ENCODE data around the gene SGO2.
"Not testable (repeated sequence)": the region's sequence is repeated elsewhere in the genome, so short reads cannot be mapped to it uniquely, and the experiment has no call there.

SGO2 gene

DNA sequence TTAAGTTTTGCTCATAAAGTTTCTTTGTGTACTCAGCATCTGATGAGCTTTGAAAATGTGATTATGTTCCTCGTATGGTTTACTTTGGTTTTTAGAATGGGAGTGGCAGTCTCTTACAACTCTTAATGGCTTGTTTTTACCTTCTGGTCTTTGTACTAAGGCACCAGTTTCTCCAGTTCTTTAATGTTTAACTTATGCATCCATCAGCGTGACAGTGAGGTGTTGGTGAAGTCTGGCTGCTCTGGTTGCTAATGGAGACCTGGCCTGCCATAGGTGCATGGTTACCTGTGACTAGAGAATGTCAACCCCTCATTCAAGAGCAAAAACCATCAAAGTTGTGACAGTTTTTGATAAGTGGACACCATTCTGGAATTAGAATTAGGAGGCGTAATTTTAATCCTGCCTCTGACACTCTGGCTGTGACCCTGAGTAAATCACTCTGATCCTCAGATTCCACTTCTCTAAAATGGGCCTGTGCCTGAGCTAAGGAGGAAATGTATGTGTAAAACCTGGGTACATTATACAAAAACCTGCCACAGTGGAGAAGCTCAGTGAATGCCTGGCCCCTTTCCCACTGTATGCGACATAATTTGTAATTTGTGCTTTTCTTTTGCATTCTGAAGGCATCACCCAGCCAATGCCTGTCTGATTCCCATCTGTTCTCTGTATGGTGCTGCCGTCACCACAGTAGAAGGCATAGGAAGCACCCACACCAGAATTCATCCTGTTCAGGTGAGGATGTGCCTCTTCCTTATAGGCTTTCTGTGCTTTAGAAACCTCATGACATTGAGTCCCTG lies 71.0 kb downstream of the SGO2 start:
- H3K27me3 ChIP-seq (replicated peaks; ENCODE audit: control insufficient read depth, insufficient read depth, low read length): no peaks in the 10 kb centered on the region
- H3K9ac ChIP-seq (ENCODE audit: low read length): no peak overlapping the region
- H3K4me1 ChIP-seq (ENCODE audit: control insufficient read depth, insufficient read depth, low read length): peaks cover 10% of the 10 kb centered on the region
- no peak for DNase-seq (ENCODE audit: low read depth)
- no peak overlapping the region for H3K4me3 ChIP-seq (ENCODE audit: low read length)
- peaks cover 92% of the 10 kb centered on the region for H3K36me3 ChIP-seq (ENCODE audit: control insufficient read depth, insufficient read depth, low read length, severe bottlenecking)
- H3K9me3 ChIP-seq (ENCODE audit: control insufficient read depth, low read length): no peaks in the 10 kb centered on the region

DNA sequence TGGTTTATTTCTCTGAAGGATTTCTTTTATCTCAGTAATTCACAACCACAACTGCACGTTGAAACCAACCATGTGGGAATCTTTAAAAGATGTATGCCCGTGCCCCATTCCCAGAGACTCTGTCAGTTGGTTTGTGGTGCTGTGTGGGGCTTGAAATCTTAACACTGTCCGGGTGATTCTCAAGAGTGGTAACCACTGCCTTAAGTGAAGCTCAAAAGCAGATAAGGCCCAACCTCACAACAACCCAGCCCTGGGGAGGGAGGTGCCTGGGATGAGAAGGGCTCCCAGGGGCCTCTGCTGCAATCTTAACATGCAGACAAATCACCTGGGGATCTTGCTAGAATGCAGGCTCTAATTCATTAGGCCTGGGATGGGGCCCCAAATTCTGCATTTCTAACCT lies 73.2 kb downstream of the SGO2 start:
- H3K27me3 ChIP-seq (replicated peaks; ENCODE audit: control insufficient read depth, insufficient read depth, low read length): no peaks in the 10 kb centered on the region
- H3K36me3 ChIP-seq (ENCODE audit: control insufficient read depth, insufficient read depth, low read length, severe bottlenecking): peaks cover 100% of the 10 kb centered on the region
- no peaks in the 10 kb centered on the region for H3K9me3 ChIP-seq (ENCODE audit: control insufficient read depth, low read length)
- H3K4me3 ChIP-seq (ENCODE audit: low read length): no peak overlapping the region
- no peak for DNase-seq (ENCODE audit: low read depth)
- no peak overlapping the region for H3K9ac ChIP-seq (ENCODE audit: low read length)
- peaks cover 16% of the 10 kb centered on the region for H3K4me1 ChIP-seq (ENCODE audit: control insufficient read depth, insufficient read depth, low read length)

DNA sequence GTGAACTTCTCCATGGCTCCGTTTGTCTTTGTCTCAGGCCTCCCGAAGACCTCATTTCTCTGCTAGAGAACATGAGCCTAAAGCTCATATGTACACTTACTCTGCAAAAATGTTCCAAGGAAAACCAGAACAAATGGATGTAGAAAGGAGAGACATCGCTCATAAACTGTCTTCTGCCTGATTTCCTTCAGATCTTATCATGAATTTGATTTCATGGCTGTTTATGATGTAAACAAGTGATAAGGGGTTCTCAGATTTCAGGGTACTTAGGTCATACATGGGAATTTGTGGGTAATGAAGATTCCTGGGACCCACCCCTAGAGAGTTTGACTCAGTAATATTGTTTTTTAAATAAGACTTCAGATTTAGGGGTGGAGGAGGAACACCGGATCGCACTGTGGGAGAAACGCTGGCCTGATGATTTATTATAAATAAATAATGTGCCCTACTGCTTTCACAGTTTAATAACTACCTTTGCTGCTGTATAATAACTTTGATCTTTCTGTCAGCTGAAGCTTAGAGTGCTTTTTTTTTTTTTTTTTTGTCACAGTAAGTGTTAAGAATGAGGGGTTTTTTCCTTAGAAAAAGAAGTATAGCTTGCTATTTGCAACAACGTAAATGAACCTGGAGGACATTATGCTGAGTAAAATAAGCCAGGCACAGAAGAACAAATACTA lies 74.7 kb downstream of the SGO2 start:
- peak; percentile 48 for DNase-seq (ENCODE audit: low read depth)
- Histone ChIP-seq H3K27me3 (replicated peaks; ENCODE audit: control insufficient read depth, insufficient read depth, low read length) (no peaks in the 10 kb centered on the region), H3K36me3 (ENCODE audit: control insufficient read depth, insufficient read depth, low read length, severe bottlenecking) (peaks cover 95% of the 10 kb centered on the region), H3K9me3 (ENCODE audit: control insufficient read depth, low read length) (no peaks in the 10 kb centered on the region), H3K9ac (ENCODE audit: low read length) (no peak overlapping the region), H3K4me3 (ENCODE audit: low read length) (no peak overlapping the region), H3K4me1 (ENCODE audit: control insufficient read depth, insufficient read depth, low read length) (peaks cover 31% of the 10 kb centered on the region)

DNA sequence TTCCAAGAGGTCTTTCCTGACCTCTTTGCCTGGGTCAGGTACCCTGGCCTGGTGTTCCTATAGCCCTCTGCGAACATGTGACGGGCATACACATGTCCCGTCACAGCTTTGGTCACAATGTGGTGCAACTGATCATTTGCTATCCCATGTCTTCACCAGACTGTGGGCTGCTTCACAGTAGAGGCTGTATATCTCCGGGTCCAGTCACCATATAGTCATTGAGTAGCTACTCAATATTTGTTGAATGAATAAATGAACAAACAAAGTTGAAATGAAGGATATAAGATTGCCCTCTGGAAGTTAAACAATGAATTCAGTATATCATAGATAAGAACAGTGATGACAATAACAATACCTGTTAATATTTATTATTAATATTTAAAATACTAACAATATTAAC lies 76.6 kb downstream of the SGO2 start:
- no peak overlapping the region for H3K4me3 ChIP-seq (ENCODE audit: low read length)
- DNase-seq (ENCODE audit: low read depth): no peak
- no peaks in the 10 kb centered on the region for H3K9me3 ChIP-seq (ENCODE audit: control insufficient read depth, low read length)
- H3K36me3 ChIP-seq (ENCODE audit: control insufficient read depth, insufficient read depth, low read length, severe bottlenecking): peaks cover 93% of the 10 kb centered on the region
- no peaks in the 10 kb centered on the region for H3K27me3 ChIP-seq (replicated peaks; ENCODE audit: control insufficient read depth, insufficient read depth, low read length)
- peaks cover 31% of the 10 kb centered on the region for H3K4me1 ChIP-seq (ENCODE audit: control insufficient read depth, insufficient read depth, low read length)
- H3K9ac ChIP-seq (ENCODE audit: low read length): no peak overlapping the region

DNA sequence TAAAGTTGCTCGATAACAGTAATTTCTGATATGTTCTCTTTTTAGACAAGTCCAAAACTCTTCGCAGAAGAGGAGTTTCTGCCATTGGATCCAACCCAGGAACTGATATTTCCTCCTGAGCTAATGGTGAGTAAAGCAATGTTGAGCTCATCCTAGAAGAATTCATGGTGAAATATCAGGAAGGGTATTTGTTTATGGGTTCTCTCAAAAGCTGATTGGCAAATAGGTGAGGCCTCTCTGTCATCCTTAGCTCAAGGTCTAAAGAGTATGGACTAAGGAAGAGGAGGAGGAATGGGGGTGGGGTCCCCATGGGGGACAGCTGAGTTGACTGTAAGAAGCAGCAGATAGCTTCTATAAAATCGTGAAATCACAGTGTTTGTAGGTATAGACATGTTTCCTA lies 78.0 kb downstream of the SGO2 start:
- Histone ChIP-seq H3K9me3 (ENCODE audit: control insufficient read depth, low read length) (no peaks in the 10 kb centered on the region), H3K27me3 (replicated peaks; ENCODE audit: control insufficient read depth, insufficient read depth, low read length) (no peaks in the 10 kb centered on the region), H3K4me3 (ENCODE audit: low read length) (peak overlapping the region; percentile 20), H3K9ac (ENCODE audit: low read length) (peak overlapping the region; percentile 62), H3K36me3 (ENCODE audit: control insufficient read depth, insufficient read depth, low read length, severe bottlenecking) (peaks cover 91% of the 10 kb centered on the region), H3K4me1 (ENCODE audit: control insufficient read depth, insufficient read depth, low read length) (peaks cover 41% of the 10 kb centered on the region)
- no peak for DNase-seq (ENCODE audit: low read depth)

DNA sequence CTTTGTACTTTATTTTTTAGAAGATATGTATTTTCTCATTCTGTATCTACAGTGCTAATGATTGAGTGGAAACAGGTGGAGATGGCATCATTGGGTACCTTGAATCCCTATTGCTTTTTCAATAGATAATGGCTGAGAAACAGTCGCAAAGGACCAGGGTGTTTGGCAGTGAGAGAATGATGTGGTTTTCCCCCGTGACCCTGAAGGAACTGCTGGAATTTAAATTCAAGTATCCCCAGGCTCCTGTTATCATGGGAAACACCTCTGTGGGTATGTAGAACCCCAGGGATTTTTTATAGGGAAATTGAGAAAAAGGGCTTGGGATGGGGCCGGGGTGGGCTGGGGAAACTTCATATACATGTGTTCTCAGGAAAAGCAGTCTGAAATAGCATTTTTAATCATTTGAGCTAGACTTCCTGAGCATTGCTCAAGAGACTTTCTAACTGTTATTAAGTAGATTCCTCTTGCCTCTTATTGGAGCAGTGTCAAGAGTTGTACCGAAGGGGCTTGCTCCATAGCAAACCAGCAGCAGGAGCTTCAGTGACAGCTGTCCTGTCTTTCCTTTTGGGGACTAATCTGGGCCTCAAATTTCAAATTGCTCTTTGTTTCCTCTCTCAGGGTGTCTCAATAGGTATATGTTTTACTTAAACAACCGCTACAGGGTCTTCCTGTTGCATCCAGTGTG lies 78.7 kb downstream of the SGO2 start:
- Histone ChIP-seq H3K36me3 (ENCODE audit: control insufficient read depth, insufficient read depth, low read length, severe bottlenecking) (peaks cover 89% of the 10 kb centered on the region), H3K4me1 (ENCODE audit: control insufficient read depth, insufficient read depth, low read length) (peaks cover 48% of the 10 kb centered on the region), H3K9ac (ENCODE audit: low read length) (peak overlapping the region; percentile 62), H3K27me3 (replicated peaks; ENCODE audit: control insufficient read depth, insufficient read depth, low read length) (no peaks in the 10 kb centered on the region), H3K9me3 (ENCODE audit: control insufficient read depth, low read length) (no peaks in the 10 kb centered on the region), H3K4me3 (ENCODE audit: low read length) (no peak overlapping the region)
- no peak for DNase-seq (ENCODE audit: low read depth)

DNA sequence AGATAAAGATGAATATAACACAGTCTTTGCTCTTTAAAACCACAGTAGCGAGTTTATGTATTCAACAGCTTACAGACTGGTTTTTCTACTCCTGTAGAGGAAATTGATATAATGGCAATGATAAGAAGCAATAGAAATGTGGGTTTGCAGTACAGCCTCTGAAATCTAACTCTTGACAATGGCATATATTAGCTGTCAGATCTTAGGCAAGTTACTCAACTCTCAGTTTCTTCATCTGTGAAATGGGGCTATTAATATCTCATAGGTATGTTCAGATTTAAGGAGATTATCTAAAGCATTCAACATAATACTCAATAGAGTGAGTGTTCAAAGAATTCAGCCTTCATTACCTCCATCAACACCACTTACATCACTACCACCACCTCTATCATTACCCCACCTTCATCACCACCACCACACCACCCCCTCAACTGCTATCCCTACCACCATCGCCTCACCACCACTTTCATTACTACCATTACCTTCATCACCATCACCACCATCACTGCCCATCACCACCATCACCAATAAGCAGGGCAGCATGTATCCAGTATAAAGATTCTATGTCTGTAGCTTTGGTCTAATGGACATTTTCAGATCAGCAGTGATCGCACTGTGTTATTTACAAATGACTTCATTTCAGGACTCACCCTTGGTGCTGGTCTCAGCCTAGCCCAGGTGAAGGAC lies 82.5 kb downstream of the SGO2 start:
- H3K36me3 ChIP-seq (ENCODE audit: control insufficient read depth, insufficient read depth, low read length, severe bottlenecking): peaks cover 89% of the 10 kb centered on the region
- no peaks in the 10 kb centered on the region for H3K27me3 ChIP-seq (replicated peaks; ENCODE audit: control insufficient read depth, insufficient read depth, low read length)
- peak overlapping the region; percentile 29 for H3K4me3 ChIP-seq (ENCODE audit: low read length)
- no peak for DNase-seq (ENCODE audit: low read depth)
- H3K9me3 ChIP-seq (ENCODE audit: control insufficient read depth, low read length): no peaks in the 10 kb centered on the region
- H3K4me1 ChIP-seq (ENCODE audit: control insufficient read depth, insufficient read depth, low read length): peaks cover 48% of the 10 kb centered on the region
- H3K9ac ChIP-seq (ENCODE audit: low read length): peak overlapping the region; percentile 18

DNA sequence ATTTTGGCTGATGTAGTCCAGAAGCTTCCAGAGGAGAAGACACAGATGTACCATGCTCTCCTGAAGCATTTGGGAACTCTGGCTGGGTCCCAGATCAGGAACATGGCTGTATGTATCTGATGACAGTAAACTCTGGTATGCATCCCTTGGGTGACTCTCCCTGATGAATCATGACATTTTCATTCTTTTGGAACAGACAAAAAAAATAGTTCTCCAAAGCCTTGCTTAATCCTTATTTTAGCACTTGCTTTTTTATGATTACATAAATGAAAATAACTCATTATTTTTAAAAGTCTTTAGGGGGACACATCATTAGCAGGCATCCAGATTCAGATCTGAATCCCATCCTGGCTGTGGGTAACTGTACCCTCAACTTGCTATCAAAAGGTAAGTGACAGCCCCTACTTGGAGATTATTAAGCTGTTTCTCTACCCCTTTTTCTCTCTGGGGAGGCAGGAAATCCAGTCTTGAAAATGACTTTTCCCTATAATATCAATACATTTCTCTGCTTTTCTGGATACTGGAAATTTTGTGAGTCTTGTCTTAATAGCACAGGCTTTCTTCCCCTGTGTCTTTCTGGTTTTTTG lies 83.1 kb downstream of the SGO2 start:
- peak overlapping the region; percentile 75 for H3K9ac ChIP-seq (ENCODE audit: low read length)
- peaks cover 89% of the 10 kb centered on the region for H3K36me3 ChIP-seq (ENCODE audit: control insufficient read depth, insufficient read depth, low read length, severe bottlenecking)
- peak overlapping the region; percentile 67 for H3K4me3 ChIP-seq (ENCODE audit: low read length)
- peaks cover 45% of the 10 kb centered on the region for H3K4me1 ChIP-seq (ENCODE audit: control insufficient read depth, insufficient read depth, low read length)
- no peaks in the 10 kb centered on the region for H3K9me3 ChIP-seq (ENCODE audit: control insufficient read depth, low read length)
- H3K27me3 ChIP-seq (replicated peaks; ENCODE audit: control insufficient read depth, insufficient read depth, low read length): no peaks in the 10 kb centered on the region
- DNase-seq (ENCODE audit: low read depth): peak; percentile 87

DNA sequence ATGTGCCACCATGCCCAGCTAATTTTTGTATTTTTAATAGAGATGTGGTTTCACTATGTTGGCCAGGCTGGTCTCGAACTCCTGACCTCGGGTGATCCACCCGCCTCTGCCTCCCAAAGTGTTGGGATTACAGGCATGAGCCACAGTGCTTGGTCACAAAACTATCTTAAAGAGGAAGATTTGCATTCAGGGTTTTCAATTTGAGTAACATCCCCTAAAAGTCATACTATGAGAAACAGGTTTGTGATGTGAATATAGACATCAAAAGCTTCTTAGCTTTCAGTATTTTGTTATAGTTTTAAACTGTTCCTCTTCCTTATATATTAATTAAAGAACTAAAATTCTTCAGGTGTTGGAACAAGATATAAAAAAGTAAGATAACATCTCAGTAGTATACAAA lies 84.2 kb downstream of the SGO2 start:
- peaks cover 45% of the 10 kb centered on the region for H3K4me1 ChIP-seq (ENCODE audit: control insufficient read depth, insufficient read depth, low read length)
- peak overlapping the region; percentile 75 for H3K9ac ChIP-seq (ENCODE audit: low read length)
- not testable (repeated sequence) for H3K27me3 ChIP-seq (replicated peaks; ENCODE audit: control insufficient read depth, insufficient read depth, low read length)

DNA sequence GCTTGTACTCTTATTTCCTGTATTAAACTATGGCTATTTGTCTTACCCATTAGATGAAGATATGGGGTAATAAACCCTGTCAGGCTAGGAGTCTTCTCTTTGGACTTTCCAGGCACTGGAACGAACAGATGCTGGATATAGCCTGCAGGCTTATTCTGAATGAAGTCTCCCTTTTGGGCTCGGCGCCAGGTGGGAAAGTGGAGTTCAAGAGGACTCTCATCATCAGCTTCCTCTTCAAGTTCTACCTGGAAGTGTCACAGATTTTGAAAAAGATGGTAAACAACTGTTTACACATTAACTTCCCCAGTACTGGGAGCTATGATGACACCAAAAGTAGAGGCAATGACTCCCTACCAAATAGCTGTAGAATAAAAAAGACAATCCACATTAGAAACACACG lies 87.7 kb downstream of the SGO2 start:
- no peak overlapping the region for H3K9ac ChIP-seq (ENCODE audit: low read length)
- H3K36me3 ChIP-seq (ENCODE audit: control insufficient read depth, insufficient read depth, low read length, severe bottlenecking): peaks cover 84% of the 10 kb centered on the region
- H3K4me1 ChIP-seq (ENCODE audit: control insufficient read depth, insufficient read depth, low read length): peaks cover 68% of the 10 kb centered on the region
- no peak overlapping the region for H3K4me3 ChIP-seq (ENCODE audit: low read length)
- H3K27me3 ChIP-seq (replicated peaks; ENCODE audit: control insufficient read depth, insufficient read depth, low read length): no peaks in the 10 kb centered on the region
- H3K9me3 ChIP-seq (ENCODE audit: control insufficient read depth, low read length): no peaks in the 10 kb centered on the region
- DNase-seq (ENCODE audit: low read depth): no peak

More for the DNA sequence above, 84.2 kb downstream of the SGO2 start:
- H3K4me3 ChIP-seq (ENCODE audit: low read length): peak overlapping the region; percentile 67
- peaks cover 90% of the 10 kb centered on the region for H3K36me3 ChIP-seq (ENCODE audit: control insufficient read depth, insufficient read depth, low read length, severe bottlenecking)
- not testable (repeated sequence) for H3K9me3 ChIP-seq (ENCODE audit: control insufficient read depth, low read length); DNase-seq (ENCODE audit: low read depth)
